ENCODE measurements around the gene FRMPD4.

Gene FRMPD4

DNA sequence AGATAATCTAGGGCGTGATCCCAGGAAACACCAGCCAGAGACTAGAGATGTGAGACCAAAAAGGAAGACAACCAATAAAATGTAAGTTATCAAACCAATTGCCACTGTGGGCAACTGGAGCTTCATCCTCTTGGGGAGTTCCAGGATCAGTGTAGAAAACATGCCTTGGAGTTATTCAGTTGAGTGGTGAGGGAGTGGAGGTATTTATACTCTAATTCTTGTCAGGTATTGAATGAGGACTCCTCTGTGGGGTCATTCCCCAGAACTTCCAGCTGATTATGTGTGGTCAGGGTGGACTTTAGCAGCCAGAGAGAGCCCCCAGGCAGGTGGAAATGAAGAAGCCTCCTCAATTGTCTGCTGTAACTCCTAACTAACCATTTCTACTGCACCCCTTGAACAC, 509.0 kb downstream of the FRMPD4 start:
- H3K4me1 ChIP-seq (ENCODE audit: insufficient read depth, low read length, poor library complexity, severe bottlenecking), result no peaks in the 10 kb centered on the region
- H4K20me1 ChIP-seq (ENCODE audit: insufficient read depth, low read length, poor library complexity, severe bottlenecking), result no peaks in the 10 kb centered on the region
- no peaks in the 10 kb centered on the region for H3K36me3 ChIP-seq (ENCODE audit: insufficient read depth, low read length)
- TF ChIP-seq, protein P1, sequence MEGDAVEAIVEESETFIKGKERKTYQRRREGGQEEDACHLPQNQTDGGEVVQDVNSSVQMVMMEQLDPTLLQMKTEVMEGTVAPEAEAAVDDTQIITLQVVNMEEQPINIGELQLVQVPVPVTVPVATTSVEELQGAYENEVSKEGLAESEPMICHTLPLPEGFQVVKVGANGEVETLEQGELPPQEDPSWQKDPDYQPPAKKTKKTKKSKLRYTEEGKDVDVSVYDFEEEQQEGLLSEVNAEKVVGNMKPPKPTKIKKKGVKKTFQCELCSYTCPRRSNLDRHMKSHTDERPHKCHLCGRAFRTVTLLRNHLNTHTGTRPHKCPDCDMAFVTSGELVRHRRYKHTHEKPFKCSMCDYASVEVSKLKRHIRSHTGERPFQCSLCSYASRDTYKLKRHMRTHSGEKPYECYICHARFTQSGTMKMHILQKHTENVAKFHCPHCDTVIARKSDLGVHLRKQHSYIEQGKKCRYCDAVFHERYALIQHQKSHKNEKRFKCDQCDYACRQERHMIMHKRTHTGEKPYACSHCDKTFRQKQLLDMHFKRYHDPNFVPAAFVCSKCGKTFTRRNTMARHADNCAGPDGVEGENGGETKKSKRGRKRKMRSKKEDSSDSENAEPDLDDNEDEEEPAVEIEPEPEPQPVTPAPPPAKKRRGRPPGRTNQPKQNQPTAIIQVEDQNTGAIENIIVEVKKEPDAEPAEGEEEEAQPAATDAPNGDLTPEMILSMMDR (conservative IDR thresholded peaks at IDR 0.05; ENCODE audit: low read length), result no peak
- no peak for TF ChIP-seq EZH2phosphoT487 (IDR thresholded peaks at IDR 0.05; ENCODE audit: borderline replicate concordance)
- H3K4me2 ChIP-seq (ENCODE audit: low read depth, low read length, poor library complexity, severe bottlenecking), result no peak overlapping the region
- H2AFZ ChIP-seq (ENCODE audit: low read length), result no peak overlapping the region
- H3K27me3 ChIP-seq (ENCODE audit: insufficient read depth, low read length, poor library complexity, severe bottlenecking), result no peaks in the 10 kb centered on the region
- no peaks in the 10 kb centered on the region for H3K9me3 ChIP-seq (ENCODE audit: insufficient read depth, low read depth, low read length)
- H3K79me2 ChIP-seq (ENCODE audit: insufficient read depth, low read length), result no peaks in the 10 kb centered on the region
- no peaks in the 10 kb centered on the region for H3F3A ChIP-seq (ENCODE audit: low read depth)
- no peaks in the 10 kb centered on the region for H3K9me2 ChIP-seq (replicated peaks; ENCODE audit: low read depth, low read length)
- H3K9ac ChIP-seq (ENCODE audit: low read depth, low read length, poor library complexity, severe bottlenecking), result no peak overlapping the region
- no peak overlapping the region for H3K4me3 ChIP-seq (ENCODE audit: low read length, poor library complexity, severe bottlenecking)

DNA sequence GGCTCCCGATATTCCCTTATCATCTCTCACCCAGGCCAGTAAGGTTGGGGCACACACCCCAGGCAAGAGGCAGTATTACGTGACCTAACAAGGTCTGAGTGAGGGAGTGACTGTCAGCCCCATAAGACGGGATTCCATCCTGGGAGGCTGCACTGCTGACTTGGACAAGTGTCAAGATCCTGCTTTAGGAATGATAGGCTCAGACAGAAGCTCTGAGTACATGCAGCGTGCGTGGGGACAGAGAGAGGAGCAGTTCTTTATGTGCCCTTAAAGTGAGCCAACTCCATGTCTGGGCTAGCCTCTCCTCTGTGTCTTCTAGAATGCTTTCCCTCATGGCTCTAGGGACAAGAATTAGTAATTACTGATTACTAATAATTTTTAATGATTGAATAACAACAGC, 510.7 kb downstream of the FRMPD4 start:
- Histone ChIP-seq H4K20me1 (ENCODE audit: insufficient read depth, low read length, poor library complexity, severe bottlenecking) (no peaks in the 10 kb centered on the region), H3K36me3 (ENCODE audit: insufficient read depth, low read length) (no peaks in the 10 kb centered on the region), H3K79me2 (ENCODE audit: insufficient read depth, low read length) (no peaks in the 10 kb centered on the region), H3K4me3 (ENCODE audit: low read length, poor library complexity, severe bottlenecking) (no peak overlapping the region), H3K4me1 (ENCODE audit: insufficient read depth, low read length, poor library complexity, severe bottlenecking) (no peaks in the 10 kb centered on the region), H3K9me3 (ENCODE audit: insufficient read depth, low read depth, low read length) (no peaks in the 10 kb centered on the region), H3K4me2 (ENCODE audit: low read depth, low read length, poor library complexity, severe bottlenecking) (no peak overlapping the region), H2AFZ (ENCODE audit: low read length) (no peak overlapping the region), H3K9me2 (replicated peaks; ENCODE audit: low read depth, low read length) (no peaks in the 10 kb centered on the region), H3K27me3 (ENCODE audit: insufficient read depth, low read length, poor library complexity, severe bottlenecking) (no peaks in the 10 kb centered on the region), H3K9ac (ENCODE audit: low read depth, low read length, poor library complexity, severe bottlenecking) (no peak overlapping the region), H3F3A (ENCODE audit: low read depth) (no peaks in the 10 kb centered on the region)
- TF ChIP-seq, protein P1 (conservative IDR thresholded peaks at IDR 0.05; ENCODE audit: low read length), result no peak
- no peak for TF ChIP-seq EZH2phosphoT487 (IDR thresholded peaks at IDR 0.05; ENCODE audit: borderline replicate concordance)

DNA sequence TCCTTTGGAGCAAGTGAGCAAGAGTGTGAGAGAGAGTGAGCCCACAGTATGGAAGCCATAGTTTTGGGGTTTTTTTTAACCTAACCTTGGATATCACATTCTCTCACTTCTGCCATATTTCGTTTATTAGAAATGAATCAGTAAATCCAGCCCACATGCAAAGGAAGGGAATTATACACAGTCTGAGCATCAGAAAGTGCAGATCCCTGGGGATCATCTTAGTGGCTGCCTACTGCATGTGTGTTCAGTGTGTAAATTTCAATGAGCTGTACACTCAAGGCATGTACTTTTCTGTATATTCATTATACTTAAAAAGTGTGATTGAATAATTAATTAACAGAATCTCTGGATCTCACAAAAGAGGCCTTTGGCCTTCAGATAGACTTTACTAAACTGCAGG, 519.2 kb downstream of the FRMPD4 start:
- H3K4me3 ChIP-seq (ENCODE audit: low read length, poor library complexity, severe bottlenecking), result no peak overlapping the region
- no peaks in the 10 kb centered on the region for H3K9me3 ChIP-seq (ENCODE audit: insufficient read depth, low read depth, low read length)
- no peaks in the 10 kb centered on the region for H3K27me3 ChIP-seq (ENCODE audit: insufficient read depth, low read length, poor library complexity, severe bottlenecking)

More for the DNA sequence above, 519.2 kb downstream of the FRMPD4 start:
- no peaks in the 10 kb centered on the region for H3K9me2 ChIP-seq (replicated peaks; ENCODE audit: low read depth, low read length)
- no peaks in the 10 kb centered on the region for H3K36me3 ChIP-seq (ENCODE audit: insufficient read depth, low read length)
- H3K9ac ChIP-seq (ENCODE audit: low read depth, low read length, poor library complexity, severe bottlenecking), result no peak overlapping the region
- no peaks in the 10 kb centered on the region for H3F3A ChIP-seq (ENCODE audit: low read depth)
- no peaks in the 10 kb centered on the region for H3K79me2 ChIP-seq (ENCODE audit: insufficient read depth, low read length)
- H3K4me2 ChIP-seq (ENCODE audit: low read depth, low read length, poor library complexity, severe bottlenecking), result no peak overlapping the region
- H3K4me1 ChIP-seq (ENCODE audit: insufficient read depth, low read length, poor library complexity, severe bottlenecking), result no peaks in the 10 kb centered on the region
- TF ChIP-seq, protein P1 (conservative IDR thresholded peaks at IDR 0.05; ENCODE audit: low read length), result no peak
- H2AFZ ChIP-seq (ENCODE audit: low read length), result no peak overlapping the region
- H4K20me1 ChIP-seq (ENCODE audit: insufficient read depth, low read length, poor library complexity, severe bottlenecking), result no peaks in the 10 kb centered on the region
